ENCODE results near the gene RASL10B. TPM values are rescaled to one million over a fixed set of nuclear protein-coding genes. Genes with fewer than 3 reads are reported as not detected.

The RASL10B gene
- polyA plus RNA-seq, 1 donor (not counting 4 experiments of a cell fraction or from before 2014, with no cell fraction given): 0.07 TPM

DNA sequence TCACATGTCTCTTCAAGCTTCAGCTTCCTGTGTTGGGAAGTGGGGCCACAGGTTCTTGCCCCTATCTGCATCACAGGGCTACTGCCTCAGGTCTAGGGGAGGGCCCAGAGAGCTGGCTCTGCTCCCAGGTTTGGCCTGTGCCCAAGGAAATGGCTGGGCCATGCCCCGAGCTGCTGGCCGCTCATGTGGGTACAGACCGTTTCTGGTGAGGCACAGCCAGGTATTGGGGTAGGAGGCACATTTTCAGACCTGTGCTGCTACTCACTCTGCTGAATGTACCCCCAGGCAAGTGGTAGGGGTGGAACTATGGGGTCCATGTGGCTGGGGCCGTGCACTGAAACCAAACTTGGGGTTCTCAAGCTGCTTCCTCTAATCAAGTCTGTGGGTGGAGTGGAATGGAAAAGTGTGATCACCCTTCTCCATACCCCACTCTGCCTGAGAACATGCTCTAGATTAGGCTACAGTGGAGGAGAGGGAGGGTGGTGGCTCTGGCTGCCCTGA is 17.0 kb downstream of the RASL10B start:
- FAIRE-seq (no peak), DNase-seq (ENCODE audit: low read depth, low spot score) (no peak)
- H3K4me2 ChIP-seq (ENCODE audit: control insufficient read depth, extremely low read depth, insufficient read depth, low read depth, low read length): peak overlapping the region; percentile 5
- H3K36me3 ChIP-seq (ENCODE audit: control insufficient read depth in 2 of 2, extremely low read depth in 1 of 2, insufficient read depth in 2 of 2, low read length in 2 of 2): no peaks in the 10 kb centered on the region
- TF ChIP-seq EZH2 (IDR thresholded peaks at IDR 0.05; ENCODE audit: low read length): no peak
- TF ChIP-seq, protein P1, sequence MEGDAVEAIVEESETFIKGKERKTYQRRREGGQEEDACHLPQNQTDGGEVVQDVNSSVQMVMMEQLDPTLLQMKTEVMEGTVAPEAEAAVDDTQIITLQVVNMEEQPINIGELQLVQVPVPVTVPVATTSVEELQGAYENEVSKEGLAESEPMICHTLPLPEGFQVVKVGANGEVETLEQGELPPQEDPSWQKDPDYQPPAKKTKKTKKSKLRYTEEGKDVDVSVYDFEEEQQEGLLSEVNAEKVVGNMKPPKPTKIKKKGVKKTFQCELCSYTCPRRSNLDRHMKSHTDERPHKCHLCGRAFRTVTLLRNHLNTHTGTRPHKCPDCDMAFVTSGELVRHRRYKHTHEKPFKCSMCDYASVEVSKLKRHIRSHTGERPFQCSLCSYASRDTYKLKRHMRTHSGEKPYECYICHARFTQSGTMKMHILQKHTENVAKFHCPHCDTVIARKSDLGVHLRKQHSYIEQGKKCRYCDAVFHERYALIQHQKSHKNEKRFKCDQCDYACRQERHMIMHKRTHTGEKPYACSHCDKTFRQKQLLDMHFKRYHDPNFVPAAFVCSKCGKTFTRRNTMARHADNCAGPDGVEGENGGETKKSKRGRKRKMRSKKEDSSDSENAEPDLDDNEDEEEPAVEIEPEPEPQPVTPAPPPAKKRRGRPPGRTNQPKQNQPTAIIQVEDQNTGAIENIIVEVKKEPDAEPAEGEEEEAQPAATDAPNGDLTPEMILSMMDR (optimal IDR thresholded peaks at IDR 0.05 in 1 of 3, IDR thresholded peaks at IDR 0.05 in 1 of 3, conservative IDR thresholded peaks at IDR 0.05 in 1 of 3; ENCODE audit: extremely low read depth in 1 of 3, insufficient read depth in 2 of 3, low read length in 3 of 3): no peak
- H3K9ac ChIP-seq (ENCODE audit: control insufficient read depth, extremely low read depth, insufficient read depth, low read length): no peak overlapping the region
- H4K20me1 ChIP-seq (ENCODE audit: control insufficient read depth, extremely low read depth, insufficient read depth, low read length): no peaks in the 10 kb centered on the region
- H3K27ac ChIP-seq (ENCODE audit: control insufficient read depth, insufficient read depth, low read length): no peak overlapping the region
- no peaks in the 10 kb centered on the region for H3K79me2 ChIP-seq (ENCODE audit: control insufficient read depth, insufficient read depth, low read length)
- no peak overlapping the region for H2AFZ ChIP-seq (ENCODE audit: control insufficient read depth, low read length)
- H3K4me1 ChIP-seq (ENCODE audit: control insufficient read depth, extremely low read depth, insufficient read depth, low read length): peaks cover 28% of the 10 kb centered on the region
- no peak overlapping the region for H3K4me3 ChIP-seq (ENCODE audit: control insufficient read depth in 2 of 3, extremely low read depth in 1 of 3, insufficient read depth in 2 of 3, low read depth in 1 of 3, low read length in 3 of 3)
- H3K9me3 ChIP-seq (ENCODE audit: control insufficient read depth, low read depth, low read length): no peaks in the 10 kb centered on the region
- peaks cover 6% of the 10 kb centered on the region for H3K27me3 ChIP-seq (ENCODE audit: control insufficient read depth, extremely low read depth, insufficient read depth, low read length)
- H3K9me1 ChIP-seq (ENCODE audit: control insufficient read depth, extremely low read depth, insufficient read depth, low read length): peaks cover 3% of the 10 kb centered on the region
- dilution Hi-C loops (cut with MboI; ENCODE audit: extremely low pct_ligation_motif_present, low sequenced_read_pairs): no loop called here

DNA sequence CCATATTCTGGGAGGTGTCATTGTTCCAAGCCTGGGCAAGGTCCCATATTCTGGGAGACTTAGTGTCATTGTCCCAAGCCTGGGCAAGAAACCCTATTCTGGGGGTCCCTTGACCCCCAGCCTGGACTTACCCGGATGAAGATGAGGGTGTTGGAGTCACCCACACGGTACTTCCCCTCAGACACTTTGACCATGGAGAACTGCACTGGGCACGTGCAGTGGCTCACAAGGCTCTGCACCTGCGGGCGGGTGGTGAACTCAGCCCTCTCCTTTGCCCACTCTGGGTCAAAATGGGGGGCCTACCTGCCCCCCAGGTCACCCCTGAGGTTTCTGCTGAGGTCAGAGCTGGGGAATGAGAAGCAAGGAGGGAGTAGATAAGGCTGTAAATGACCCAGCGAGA is 17.5 kb downstream of the RASL10B start:
- H3K27me3 ChIP-seq (ENCODE audit: control insufficient read depth, extremely low read depth, insufficient read depth, low read length): peaks cover under 1% of the 10 kb centered on the region
- H4K20me1 ChIP-seq (ENCODE audit: control insufficient read depth, extremely low read depth, insufficient read depth, low read length): no peaks in the 10 kb centered on the region
- no peak overlapping the region for H2AFZ ChIP-seq (ENCODE audit: control insufficient read depth, low read length)
- FAIRE-seq (no peak), DNase-seq (ENCODE audit: low read depth, low spot score) (no peak)
- no peak overlapping the region for H3K9ac ChIP-seq (ENCODE audit: control insufficient read depth, extremely low read depth, insufficient read depth, low read length)
- H3K27ac ChIP-seq (ENCODE audit: control insufficient read depth, insufficient read depth, low read length): no peak overlapping the region
- H3K9me1 ChIP-seq (ENCODE audit: control insufficient read depth, extremely low read depth, insufficient read depth, low read length): peaks cover 3% of the 10 kb centered on the region
- dilution Hi-C loops (cut with MboI; ENCODE audit: extremely low pct_ligation_motif_present, low sequenced_read_pairs): no loop called here
- no peaks in the 10 kb centered on the region for H3K36me3 ChIP-seq (ENCODE audit: control insufficient read depth in 2 of 2, extremely low read depth in 1 of 2, insufficient read depth in 2 of 2, low read length in 2 of 2)
- H3K4me1 ChIP-seq (ENCODE audit: control insufficient read depth, extremely low read depth, insufficient read depth, low read length): peaks cover 28% of the 10 kb centered on the region
- no peaks in the 10 kb centered on the region for H3K9me3 ChIP-seq (ENCODE audit: control insufficient read depth, low read depth, low read length)
- no peaks in the 10 kb centered on the region for H3K79me2 ChIP-seq (ENCODE audit: control insufficient read depth, insufficient read depth, low read length)
- no peak overlapping the region for H3K4me2 ChIP-seq (ENCODE audit: control insufficient read depth, extremely low read depth, insufficient read depth, low read depth, low read length)
- no peak overlapping the region for H3K4me3 ChIP-seq (ENCODE audit: control insufficient read depth in 2 of 3, extremely low read depth in 1 of 3, insufficient read depth in 2 of 3, low read depth in 1 of 3, low read length in 3 of 3)
- TF ChIP-seq, protein P1 (optimal IDR thresholded peaks at IDR 0.05 in 1 of 3, IDR thresholded peaks at IDR 0.05 in 1 of 3, conservative IDR thresholded peaks at IDR 0.05 in 1 of 3; ENCODE audit: extremely low read depth in 1 of 3, insufficient read depth in 2 of 3, low read length in 3 of 3): no peak
- TF ChIP-seq EZH2 (IDR thresholded peaks at IDR 0.05; ENCODE audit: low read length): no peak

Measured in keratinocyte (primary cell).